NCI-H748 treated with DMSO at 0.1 percent for 48 hours (cell line): Measurements from ENCODE around the gene OPALIN.

Source experiments
- DNase-seq: peaks from one replicate; lab custom pipeline; 2025; lab: John Stamatoyannopoulos, UW

The OPALIN gene, protein sequence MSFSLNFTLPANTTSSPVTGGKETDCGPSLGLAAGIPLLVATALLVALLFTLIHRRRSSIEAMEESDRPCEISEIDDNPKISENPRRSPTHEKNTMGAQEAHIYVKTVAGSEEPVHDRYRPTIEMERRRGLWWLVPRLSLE

DNA sequence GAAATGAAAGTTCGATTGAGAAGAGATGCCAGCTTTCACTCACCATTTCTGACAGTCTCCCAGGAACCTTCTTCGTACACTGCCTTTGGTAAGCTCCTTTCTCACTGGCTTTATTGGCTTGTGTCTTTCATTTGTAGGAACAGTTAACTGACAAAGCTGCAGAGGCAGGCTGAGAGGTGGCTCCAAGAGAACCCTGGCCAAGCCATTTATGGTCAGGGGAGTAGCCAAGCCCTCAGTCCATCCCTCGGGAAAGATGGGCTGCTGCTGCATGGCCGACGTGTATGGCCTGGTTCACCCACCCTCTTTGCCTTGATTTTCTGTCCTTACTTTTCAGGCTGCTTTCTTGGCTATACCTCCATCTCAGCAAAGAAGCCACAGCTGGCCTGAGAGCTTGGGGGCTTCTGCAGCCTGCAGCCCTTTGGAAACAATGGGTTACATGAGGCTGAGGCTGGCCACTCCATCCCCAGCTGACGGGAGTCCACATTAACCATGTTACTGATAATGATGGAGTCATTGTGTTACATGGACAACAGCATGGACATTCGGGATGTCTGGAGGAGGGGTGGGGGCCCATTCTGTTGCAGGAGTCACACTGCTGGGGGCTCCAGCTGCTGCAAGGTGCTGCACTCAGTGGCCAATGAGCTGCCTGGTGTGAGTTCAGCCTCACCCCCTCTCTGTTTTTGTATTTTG is at the start of gene OPALIN:
TSS of gene OPALIN (minus strand) at position 152 of the 690 bp plus-strand sequence. CDS start at position 46, 106 bp downstream.
- DNase-seq, result no peak

DNA sequence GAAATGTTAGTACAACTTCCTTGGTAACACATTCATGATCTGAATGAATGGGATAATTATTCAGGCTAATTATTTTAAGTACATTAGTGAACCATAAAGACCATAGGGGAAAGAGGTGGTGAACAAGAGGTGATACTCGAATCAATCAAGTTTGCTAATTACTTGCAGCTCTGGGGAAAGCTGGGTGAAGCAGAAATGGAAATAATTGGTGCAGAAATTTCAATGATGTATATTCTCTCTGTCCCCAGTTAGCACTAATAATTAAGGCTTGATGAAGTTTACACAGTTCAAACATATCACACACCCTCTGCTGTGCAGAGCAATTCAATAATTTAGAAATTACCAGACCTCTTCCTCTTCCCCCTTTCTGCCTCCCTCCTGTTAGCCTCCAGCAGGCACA is 49.4 kb upstream of the OPALIN start:
- DNase-seq, result no peak

DNA sequence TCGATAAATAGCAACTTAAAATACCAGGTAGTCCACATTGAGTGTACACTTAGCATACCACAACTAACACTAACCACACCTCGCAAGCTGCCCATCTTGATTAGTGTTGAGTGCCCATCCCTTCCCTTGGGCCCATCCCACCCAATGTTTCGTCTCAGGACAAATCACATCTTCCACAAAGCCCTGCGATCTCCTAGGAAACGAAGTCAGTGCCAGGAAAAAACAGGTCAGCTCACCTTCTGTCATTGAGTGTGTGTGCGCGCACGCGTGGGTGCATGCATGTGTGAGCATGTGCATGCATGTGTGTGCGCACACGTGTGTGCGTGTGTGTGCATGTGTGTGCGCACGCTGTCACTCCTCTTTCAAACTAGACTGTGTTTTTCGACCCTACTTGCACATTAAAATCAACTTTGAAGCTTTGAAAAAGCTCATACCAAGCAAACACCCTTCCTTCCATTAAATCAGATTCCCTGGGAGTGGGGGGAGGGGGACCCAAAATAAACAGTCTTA is 48.8 kb upstream of the OPALIN start:
- no peak for DNase-seq

DNA sequence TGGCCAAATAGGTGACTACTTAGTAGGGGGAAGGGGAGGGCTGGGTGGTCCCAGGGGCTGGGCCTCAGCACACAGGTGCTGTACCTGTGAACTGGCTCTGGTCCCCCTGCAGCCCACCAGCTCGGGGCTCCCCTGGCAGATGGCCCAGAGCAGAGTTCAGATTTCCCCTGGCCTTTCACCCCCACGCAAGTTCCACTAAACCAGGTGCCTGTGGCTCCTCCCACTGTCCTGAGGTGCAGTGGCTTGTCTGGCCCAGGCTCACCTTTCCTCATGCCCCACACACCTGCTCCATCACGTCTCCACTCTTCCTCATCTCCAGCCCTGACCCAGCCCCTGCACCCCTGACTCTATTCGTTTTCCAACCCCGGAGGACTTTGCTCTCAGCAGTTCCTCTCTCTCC is 47.3 kb upstream of the OPALIN start:
- no peak for DNase-seq

DNA sequence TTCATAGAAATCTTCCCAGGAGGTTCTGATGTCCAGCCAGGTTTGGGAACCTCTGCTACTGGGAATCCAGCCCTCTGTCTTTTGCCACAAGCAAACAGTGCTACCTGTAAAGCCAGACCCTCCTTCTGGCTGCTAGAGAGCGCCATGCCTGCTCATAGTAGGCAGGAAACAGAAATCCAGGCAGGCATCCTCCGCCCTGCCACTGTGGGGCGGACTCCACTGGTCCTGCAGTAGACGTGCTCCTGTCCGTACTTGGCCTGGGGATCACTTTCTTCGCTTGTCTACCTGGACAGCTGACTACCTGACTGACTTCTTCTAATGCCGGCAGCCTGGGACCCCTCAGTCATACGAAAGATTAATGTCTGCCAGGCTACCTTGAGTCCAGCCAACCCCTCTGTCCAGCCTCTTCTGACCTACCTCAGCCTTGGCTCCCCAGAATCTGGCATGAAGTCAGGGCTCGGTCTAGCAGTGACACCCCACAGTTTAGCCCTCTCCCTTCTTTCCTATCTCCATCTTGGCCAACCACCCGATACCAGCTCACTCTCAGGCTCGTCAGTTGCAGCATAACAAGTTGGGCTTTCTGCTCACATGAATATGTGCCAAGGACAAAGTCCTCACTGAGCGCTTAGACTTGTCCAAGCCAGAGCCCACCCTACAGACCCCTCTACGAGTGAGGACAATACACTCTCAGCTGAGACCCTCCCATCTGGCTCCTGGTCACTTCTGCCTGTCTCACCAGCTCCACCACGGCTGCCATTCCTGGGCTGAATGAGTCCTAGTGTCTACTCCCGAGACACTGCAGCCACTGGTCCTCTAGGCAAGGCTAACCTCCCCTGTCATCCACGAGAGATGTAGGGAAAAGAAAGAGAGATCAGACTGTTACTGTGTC is 43.9 kb upstream of the OPALIN start:
- DNase-seq, result no peak

DNA sequence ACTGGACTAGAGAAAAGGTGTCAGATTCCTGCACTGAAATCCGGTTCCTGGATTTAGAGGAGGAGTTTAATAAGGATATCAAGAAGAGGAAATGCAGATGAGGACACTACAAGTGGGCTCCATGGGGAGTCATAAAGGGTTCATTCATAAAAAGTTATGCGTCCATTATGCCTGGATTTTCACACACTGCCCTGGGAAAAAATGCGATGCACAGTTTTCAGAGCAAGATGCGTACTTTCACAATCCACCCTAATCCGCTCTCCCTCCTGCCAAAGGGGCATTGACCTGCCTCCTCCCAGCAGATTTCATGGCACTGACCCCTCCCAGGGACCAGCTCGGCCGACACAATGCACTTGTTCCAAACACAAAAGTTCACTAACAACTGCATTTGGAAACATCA is 42.2 kb upstream of the OPALIN start:
- DNase-seq, result no peak

DNA sequence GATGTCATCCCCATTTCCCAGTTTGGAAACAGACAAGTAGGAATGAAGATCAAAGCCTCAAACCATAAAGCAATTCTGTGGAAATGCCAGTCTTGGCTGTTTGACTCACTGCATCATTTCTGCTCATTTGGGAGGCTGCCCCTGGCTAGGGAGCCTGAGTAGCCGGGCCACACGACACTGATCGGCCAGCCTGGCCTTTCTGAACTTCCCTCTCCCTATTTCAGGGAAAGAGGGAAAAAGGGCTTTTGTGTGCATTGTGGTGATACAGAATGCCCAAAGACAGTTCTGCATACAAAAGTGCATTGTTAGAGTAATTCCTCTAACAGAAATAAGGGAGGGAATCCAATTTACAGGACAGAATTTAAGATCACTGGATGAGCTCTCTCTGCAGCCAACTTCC is 41.7 kb upstream of the OPALIN start:
- DNase-seq, result no peak

DNA sequence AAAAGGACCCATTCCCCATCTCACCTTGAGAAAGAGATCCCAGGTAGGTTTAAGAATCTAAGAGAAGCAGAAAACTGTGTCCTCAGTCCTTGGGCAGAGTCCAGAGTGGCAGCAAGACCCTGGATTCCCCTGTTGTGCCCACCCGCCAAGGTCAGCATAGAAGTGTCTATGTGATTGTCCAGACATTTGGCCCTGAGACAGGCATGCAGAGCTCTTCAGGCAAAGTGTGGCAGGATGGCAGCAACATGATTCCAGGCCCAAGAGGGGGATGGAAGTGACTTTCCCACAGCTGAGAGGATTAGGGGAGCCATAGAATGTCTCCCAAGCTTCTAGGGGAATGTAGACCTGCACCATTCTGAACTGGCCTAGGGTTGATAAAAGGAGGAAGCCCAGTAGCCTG is 39.1 kb upstream of the OPALIN start:
- no peak for DNase-seq

DNA sequence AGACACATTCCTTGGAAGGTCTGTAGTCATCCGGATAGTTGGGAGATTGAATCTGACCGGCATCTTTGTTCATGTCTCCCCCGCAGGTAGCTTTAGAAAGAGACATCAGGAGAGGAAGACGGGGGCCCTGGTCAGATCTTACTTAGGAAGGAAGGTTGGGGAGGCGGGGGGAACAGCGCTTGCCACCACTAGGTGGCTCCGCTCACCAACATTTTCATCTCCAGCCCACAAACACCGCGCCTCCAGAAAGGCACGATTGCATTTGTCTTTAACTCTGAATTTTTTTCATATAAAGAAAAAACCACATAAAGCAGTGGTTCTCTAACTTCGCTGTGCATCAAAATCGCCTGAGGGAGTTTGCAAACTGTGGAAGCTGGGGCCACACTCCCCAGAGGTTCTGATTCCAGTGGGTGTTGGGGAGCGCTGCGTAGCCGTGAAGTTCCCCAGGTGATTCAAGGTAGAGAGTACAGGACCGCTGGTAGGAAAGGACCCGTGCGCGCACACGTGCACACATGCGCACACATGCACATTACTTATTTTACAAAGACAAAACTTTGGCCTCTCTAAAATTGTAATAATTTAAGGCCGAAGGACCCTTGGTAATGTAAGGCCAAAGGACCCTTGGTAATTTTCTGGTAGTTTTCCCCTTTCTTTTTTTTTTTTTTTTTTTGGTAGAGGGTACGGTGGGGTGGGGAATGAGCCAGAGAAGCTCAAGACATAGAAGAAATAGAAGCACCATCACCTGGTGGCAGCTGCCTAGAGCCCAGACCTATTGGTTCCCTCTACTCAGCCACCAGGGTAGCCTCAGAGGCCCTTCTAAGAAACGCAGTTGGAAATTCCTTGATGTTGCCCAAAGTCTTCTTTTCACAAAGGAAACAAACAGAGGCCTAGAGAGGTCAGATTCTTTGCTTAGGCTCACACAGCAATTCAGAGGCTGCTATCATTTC is 37.4 kb upstream of the OPALIN start:
- peak; percentile 16 for DNase-seq

DNA sequence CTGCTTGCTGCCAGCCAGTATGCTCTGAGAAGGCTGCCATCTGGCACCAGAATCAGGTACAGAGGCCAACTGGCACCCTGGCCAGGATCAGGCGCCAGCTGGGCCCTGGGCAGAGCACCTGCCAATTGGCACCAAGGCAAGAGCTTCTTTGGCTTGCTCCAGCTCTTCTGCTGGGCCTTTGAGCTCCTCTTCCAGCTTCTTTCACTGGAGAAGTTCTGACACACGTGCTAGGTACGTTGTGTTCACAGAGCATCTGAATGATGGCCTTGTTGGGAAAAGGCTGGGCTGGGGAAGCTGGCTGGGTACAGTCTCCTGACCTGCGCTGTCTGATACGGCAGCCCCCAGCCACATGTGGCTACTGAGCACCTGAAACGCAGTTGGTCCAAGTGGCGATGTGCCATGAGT is 31.7 kb upstream of the OPALIN start:
- DNase-seq, result no peak

DNA sequence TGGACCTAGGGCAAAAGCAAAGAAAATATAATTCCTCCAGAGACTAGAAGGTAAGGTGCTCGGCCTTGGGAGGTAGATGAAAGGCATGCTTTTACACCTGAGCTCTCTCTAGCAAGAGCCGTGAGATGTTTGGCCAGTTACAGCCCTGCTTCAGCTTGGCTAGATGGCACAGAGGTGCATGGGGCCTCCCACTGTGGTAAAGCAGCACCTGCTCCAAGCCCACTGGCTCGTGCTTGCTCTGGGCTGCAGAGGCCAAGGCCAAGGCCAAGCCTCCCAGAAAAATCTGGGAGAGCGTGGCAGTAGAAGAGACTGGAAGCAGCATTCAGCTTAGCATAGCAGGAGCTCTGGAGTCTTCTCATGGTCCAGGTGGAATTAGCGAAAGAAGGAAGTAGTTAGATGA is 31.0 kb upstream of the OPALIN start:
- DNase-seq, result no peak

DNA sequence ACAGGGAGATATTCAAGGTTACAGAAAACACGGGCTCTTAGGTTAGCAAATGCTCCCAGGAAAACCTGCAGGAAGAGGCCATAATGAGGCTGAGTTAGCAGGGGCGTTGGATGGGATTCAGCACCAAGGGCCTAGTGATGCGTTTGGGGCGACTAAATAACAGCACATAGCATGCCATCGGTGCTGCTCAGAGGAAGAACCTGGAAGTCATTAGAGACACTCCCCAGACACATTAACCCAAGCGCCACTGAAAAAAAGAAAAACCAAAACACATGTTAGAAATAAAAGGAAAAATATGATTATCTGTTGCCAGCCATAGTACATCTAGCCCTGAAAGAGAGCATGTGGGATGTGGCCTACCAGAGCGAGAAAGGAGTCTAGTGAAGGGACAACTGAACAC is 28.8 kb upstream of the OPALIN start:
- DNase-seq, result no peak

DNA sequence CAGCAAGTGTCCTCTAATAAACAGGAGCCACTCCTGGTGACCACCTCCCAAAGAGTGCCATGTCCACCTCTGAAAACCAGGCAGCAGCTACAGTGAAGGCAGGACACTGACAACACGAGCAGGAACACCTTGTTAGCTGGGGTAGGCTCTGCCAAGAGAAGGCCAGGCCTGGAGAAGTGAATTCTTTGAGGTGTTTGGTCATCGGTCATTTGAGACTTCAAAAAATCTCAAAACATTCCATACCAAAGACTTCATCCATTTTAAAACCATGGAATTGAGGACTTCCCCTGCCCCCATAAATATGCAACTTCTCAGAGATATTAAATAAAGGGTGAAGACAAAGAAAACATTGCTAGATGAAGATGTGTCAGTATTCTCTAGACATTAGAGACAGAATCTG is 28.4 kb upstream of the OPALIN start:
- no peak for DNase-seq

DNA sequence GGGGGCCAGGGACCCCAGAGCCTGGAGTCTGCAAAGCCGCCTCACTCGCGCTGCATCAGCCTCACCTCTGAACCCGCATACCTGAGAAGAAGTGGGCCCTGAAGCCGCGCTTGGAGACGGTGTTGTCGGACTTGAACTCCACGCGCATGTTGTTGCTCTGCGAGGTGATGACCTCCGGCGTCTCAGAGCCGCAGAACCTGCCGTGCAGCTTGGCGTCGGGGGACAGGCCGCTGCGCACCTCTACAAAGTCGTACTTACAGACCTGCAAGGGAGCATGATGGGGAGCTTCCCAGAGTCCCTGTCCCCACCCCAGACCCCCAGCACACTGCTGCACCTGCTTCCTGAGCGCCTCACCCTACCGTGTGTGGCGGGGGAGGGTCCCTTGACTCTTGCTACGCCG is 25.7 kb upstream of the OPALIN start:
- no peak for DNase-seq

DNA sequence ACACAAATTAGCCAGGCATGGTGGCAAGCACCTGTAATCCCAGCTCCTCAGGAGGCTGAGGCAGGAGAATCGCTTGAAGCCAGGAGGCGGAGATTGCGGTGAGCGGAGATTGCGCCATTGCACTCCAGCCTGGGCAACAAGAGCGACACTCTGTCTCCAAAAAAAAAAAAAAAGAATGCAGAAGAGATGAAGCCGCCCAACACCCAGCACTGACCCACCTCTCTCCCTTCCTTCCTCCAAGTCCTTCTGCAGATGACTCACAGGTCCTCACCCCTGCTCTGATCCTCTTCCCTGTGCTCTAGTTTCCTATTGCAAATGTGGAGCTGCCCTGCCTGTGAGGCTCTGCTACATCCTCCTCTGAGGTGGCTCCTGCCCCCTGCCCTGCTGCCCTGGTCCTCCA is 22.0 kb upstream of the OPALIN start:
- no peak for DNase-seq

DNA sequence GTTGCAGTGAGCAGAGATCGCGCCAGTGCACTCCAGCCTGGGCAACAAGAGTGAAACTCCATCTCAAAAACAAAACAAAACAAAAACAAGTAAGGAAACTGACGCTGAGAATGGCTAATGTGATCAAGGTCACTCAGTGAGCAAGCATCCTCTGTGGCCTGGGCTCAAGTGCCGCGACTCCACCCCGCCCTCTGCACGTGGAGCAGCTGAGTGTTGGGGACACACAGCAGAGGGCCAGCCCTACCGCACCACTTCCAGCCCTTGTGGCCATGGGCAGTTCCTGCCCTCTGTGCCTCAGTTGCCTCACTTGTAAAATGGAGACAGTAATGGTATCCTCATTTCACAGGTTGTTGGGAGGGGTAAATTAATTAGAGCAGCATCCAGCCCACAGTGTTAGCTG is 21.0 kb upstream of the OPALIN start:
- no peak for DNase-seq

DNA sequence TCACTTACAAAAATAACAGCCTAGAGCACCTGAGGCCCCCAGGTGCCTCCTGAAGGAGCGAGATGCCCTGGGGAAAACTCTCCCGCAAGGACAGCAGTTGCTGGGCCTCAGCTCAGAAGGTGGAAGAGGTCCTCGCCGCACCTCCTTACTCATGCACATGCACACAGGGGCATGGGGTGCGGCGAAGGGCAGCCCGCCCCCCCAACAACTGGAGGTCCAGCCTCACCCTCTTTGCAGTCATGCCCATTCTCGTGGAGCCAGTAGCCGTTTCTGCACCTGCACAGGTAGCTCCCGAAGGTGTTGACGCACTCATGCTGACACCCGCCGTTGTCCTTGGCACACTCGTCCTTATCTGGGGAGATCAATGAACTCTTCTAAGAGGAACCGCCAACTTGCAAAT is 19.9 kb upstream of the OPALIN start:
- DNase-seq, result no peak

DNA sequence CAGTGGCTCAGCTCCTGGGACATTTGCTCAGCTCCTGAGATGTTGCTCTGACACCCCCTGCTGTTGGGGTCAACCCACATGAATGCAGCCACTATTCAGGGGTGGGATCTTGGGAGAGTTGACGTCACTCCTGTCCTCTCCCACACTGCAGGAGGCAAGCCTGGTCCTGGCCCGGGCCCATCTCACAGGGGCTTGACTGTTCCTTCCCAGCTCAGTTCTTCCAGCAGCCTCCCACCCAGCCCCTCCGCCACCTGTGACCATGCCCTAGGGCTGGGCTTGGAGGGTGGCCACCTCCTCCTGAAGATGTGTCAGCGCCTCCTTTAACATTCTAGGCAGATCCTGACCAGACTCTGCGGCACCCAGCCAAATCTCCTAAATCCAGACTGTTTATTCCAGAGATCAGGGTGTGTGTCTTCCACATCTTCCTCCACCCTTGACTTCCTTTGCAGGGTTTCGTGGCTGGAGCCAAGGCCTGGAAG is 19.1 kb upstream of the OPALIN start:
- no peak for DNase-seq

DNA sequence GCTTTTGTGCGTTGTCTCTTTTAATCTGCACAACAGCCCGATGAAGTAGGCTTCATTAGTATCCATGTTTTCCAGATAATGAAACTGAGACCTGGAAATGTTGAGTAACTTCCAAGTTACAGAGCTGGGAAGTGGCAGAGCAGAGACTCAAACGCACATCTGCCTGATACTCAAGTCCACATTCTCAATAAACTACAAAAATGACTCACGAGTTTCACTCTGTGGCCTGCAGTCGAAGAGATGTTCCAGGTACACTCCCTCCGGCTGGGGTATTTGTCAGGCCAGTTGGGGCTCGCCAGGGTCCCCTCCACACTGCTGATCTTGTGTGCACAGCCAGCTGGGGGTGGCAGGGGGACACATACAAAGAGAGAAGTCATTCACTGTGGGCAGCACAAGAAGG is 17.7 kb upstream of the OPALIN start:
- no peak for DNase-seq

DNA sequence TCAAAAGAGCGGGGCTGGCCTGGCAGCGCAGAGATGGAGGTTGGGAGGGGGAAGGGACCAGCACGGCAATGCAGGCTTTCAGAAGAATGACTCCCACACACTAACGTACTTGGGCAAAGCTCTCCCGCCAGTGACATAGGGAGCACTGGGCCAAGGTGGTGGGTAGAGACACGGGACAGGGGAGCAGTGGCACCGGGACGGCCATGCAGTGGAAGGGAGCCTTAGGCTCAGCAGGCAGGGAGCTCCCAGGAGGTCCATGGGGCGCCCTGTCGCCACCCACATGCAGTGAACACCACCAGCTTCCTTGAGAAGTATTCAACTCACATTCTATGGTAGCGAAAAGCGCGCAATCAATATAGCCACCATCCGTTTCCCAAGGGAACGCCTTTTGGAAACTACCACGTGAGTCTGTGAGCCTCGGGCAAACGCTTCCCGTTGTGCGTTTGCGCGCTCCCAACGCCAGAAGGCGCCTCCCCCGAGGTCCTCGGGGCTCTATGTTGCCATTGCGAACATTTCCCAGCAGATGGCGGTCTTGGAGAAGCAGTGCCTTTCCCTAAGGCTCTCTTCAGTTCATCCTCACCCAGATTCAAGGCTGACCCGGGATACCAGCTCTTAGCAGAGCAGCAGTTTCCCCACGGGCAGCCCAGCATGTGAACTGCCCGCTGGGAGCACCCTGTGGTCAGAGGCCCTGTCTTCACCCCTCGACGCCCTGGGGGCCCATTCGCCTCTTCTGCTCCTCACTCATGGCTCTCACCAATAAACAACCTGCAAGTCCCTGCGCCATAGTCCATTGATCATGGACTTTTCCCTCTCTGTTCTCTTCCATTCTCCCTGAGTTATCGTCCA is 16.4 kb upstream of the OPALIN start:
- peak; percentile 43 for DNase-seq

DNA sequence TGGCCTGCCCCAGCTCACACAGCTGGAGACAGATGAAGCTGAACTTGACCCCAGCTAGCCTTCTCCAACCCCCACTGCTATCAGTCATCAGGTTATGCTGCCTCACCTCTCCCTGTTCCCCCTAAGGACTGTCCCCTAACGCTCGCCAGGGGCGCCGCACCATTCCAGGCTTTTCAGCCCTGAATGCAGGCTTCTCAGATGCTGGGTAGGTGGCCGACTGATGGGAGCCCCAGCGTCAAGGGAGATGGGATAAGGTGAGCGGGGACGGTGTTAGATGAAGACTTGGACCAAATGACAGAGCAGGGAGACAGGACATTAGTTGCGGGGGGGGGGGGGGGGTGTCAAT is 15.8 kb upstream of the OPALIN start:
- DNase-seq, result no peak
